ENCODE results near the gene TFG. TPM values are rescaled to one million over a fixed set of nuclear protein-coding genes. Genes with fewer than 3 reads are reported as not detected.

The TFG gene
- total RNA-seq, 2 donors from 2014 or later, result 116 to 123 TPM

- no peaks in the 10 kb centered on the region for H3K4me1 ChIP-seq
Observed at GRCh38 chr3:100775669-100776068, 66.4 kb downstream of the TFG start.

GRCh38 chr3:100776097-100776729 lies 66.9 kb downstream of the TFG start:
- no peak overlapping the region for H3K4me3 ChIP-seq
- no peaks in the 10 kb centered on the region for H3K9me3 ChIP-seq
- no peaks in the 10 kb centered on the region for H3K4me1 ChIP-seq
- no peak overlapping the region for H3K9ac ChIP-seq (ENCODE audit: low read depth in 2 of 2, low read length in 2 of 2)
- no peak for DNase-seq
- no peak overlapping the region for H3K27ac ChIP-seq
- intact Hi-C loops (cut with DNase I), result no loop called here
- no peaks in the 10 kb centered on the region for H3K27me3 ChIP-seq
- no peaks in the 10 kb centered on the region for H3K36me3 ChIP-seq
- no peak for TF ChIP-seq CTCF (IDR thresholded peaks at IDR 0.05)

More at GRCh38 chr3:100775669-100776068, 66.4 kb downstream of the TFG start:
- no peak overlapping the region for H3K27ac ChIP-seq
- H3K36me3 ChIP-seq, result no peaks in the 10 kb centered on the region
- no peak for DNase-seq
- no peak overlapping the region for H3K4me3 ChIP-seq
- H3K9me3 ChIP-seq, result no peaks in the 10 kb centered on the region
- no peak overlapping the region for H3K9ac ChIP-seq (ENCODE audit: low read depth in 2 of 2, low read length in 2 of 2)
- intact Hi-C loops (cut with DNase I), result no loop called here
- no peaks in the 10 kb centered on the region for H3K27me3 ChIP-seq
- no peak for TF ChIP-seq CTCF (IDR thresholded peaks at IDR 0.05)

- H3K9me3 ChIP-seq, result no peaks in the 10 kb centered on the region
- H3K36me3 ChIP-seq, result no peaks in the 10 kb centered on the region
- H3K27me3 ChIP-seq, result no peaks in the 10 kb centered on the region
- DNase-seq, result no peak
- intact Hi-C loops (cut with DNase I), result no loop called here
- TF ChIP-seq CTCF (IDR thresholded peaks at IDR 0.05), result no peak
- H3K4me1 ChIP-seq, result no peaks in the 10 kb centered on the region
- H3K9ac ChIP-seq (ENCODE audit: low read depth in 2 of 2, low read length in 2 of 2), result no peak overlapping the region
- no peak overlapping the region for H3K27ac ChIP-seq
- H3K4me3 ChIP-seq, result no peak overlapping the region
Observed at GRCh38 chr3:100776746-100777145, 67.5 kb downstream of the TFG start.

- no peak overlapping the region for H3K4me3 ChIP-seq
- no peaks in the 10 kb centered on the region for H3K36me3 ChIP-seq
- no peak overlapping the region for H3K9ac ChIP-seq (ENCODE audit: low read depth in 2 of 2, low read length in 2 of 2)
- no peaks in the 10 kb centered on the region for H3K9me3 ChIP-seq
- no peak for DNase-seq
- no peaks in the 10 kb centered on the region for H3K4me1 ChIP-seq
- no peak for TF ChIP-seq CTCF (IDR thresholded peaks at IDR 0.05)
- no peaks in the 10 kb centered on the region for H3K27me3 ChIP-seq
- intact Hi-C loops (cut with DNase I), result no loop called here
- no peak overlapping the region for H3K27ac ChIP-seq
Observed at GRCh38 chr3:100777271-100777670, 68.0 kb downstream of the TFG start.

GRCh38 chr3:100779480-100779879 lies 70.2 kb downstream of the TFG start:
- no peak for TF ChIP-seq CTCF (IDR thresholded peaks at IDR 0.05)
- H3K9me3 ChIP-seq, result no peaks in the 10 kb centered on the region
- H3K4me3 ChIP-seq, result no peak overlapping the region
- DNase-seq, result no peak
- no peaks in the 10 kb centered on the region for H3K36me3 ChIP-seq
- H3K27ac ChIP-seq, result no peak overlapping the region
- H3K4me1 ChIP-seq, result no peaks in the 10 kb centered on the region
- intact Hi-C loops (cut with DNase I), result no loop called here
- H3K9ac ChIP-seq (ENCODE audit: low read depth in 2 of 2, low read length in 2 of 2), result no peak overlapping the region
- H3K27me3 ChIP-seq, result no peaks in the 10 kb centered on the region

All from colonic mucosa (tissue), 4 donors.